Naive thymus-derived CD4-positive, alpha-beta T cell (primary cell): Measurements from ENCODE around the gene HYI. TPM values are rescaled to one million over a fixed set of nuclear protein-coding genes. Genes with fewer than 3 reads are reported as not detected.

ENCODE experiments used
- ATAC-seq: fragments of 150-1000 bp; cut with Tn5 transposase; 2 replicates; pipeline ENCODE4 v1.10.0; 2021; ENCODE audit warnings: mild to moderate bottlenecking, moderate library complexity
- CTCF ChIA-PET: fragments of 350-600 bp; sonication (Branson Sonifier 250); formaldehyde crosslinking; loops from one replicate; lab custom pipeline; 2021; ENCODE audit warnings: antibody characterized with exemption; lab: Charles Lee
- POLR2A ChIA-PET: fragments of 350-600 bp; sonication (Branson Sonifier 250); formaldehyde crosslinking; loops from one replicate; lab custom pipeline; 2021; ENCODE audit warnings: antibody characterized with exemption, inconsistent platforms; lab: Charles Lee
- DNase-seq, 9 donors: peaks; one replicate each; pipeline versions ENCODE4 v3.0.0 to v3.0.0-alpha.2; 2020 to 2022; ENCODE audit warnings: mixed read lengths in 1 of 9
- H3K27ac ChIP-seq: one replicate; pipeline ENCODE4 v1.7.0; 2013; ENCODE audit warnings: mild to moderate bottlenecking, low read depth, low read length, moderate library complexity
- H3K27me3 ChIP-seq, 2 donors: one replicate each; pipeline ENCODE4 v1.7.0; 2013; ENCODE audit warnings: low read length in 2 of 2, mild to moderate bottlenecking in 2 of 2, moderate library complexity in 2 of 2; ENCODE audit not compliant: control insufficient read depth in 2 of 2, insufficient read depth in 2 of 2
- H3K36me3 ChIP-seq, 3 experiments: 1 replicate in 2 of 3; 2 replicates in 1 of 3; pipeline ENCODE4 v1.7.0; 2013; ENCODE audit warnings: low read length in 3 of 3, mild to moderate bottlenecking in 3 of 3, moderate library complexity in 1 of 3; ENCODE audit not compliant: insufficient read depth in 3 of 3, control insufficient read depth in 2 of 3
- H3K4me1 ChIP-seq, 2 donors: one replicate each; pipeline ENCODE4 v1.7.0; 2013; ENCODE audit warnings: low read length in 2 of 2, mild to moderate bottlenecking in 2 of 2, moderate library complexity in 1 of 2; ENCODE audit not compliant: control insufficient read depth in 2 of 2, insufficient read depth in 2 of 2
- H3K4me3 ChIP-seq: 2 replicates; pipeline ENCODE4 v1.7.0; 2013; ENCODE audit warnings: mild to moderate bottlenecking, low read length
- H3K9me3 ChIP-seq, 3 experiments: 1 replicate in 2 of 3; 2 replicates in 1 of 3; pipeline ENCODE4 v1.7.0; 2013; ENCODE audit warnings: low read length in 3 of 3; ENCODE audit not compliant: control insufficient read depth in 2 of 3
- H3K27ac Mint-ChIP-seq, 9 donors: one replicate each; pipeline ENCODE4 v1.8.0; 2020 to 2022; ENCODE audit warnings: mixed read lengths in 9 of 9, mild to moderate bottlenecking in 8 of 9, moderate library complexity in 5 of 9, inconsistent platforms in 2 of 9
- H3K27me3 Mint-ChIP-seq, 5 donors: one replicate each; pipeline ENCODE4 v1.8.0; 2021 to 2022; ENCODE audit warnings: mixed read lengths in 5 of 5, mild to moderate bottlenecking in 1 of 5
- H3K36me3 Mint-ChIP-seq, 5 donors: one replicate each; pipeline ENCODE4 v1.8.0; 2020 to 2022; ENCODE audit warnings: mixed read lengths in 5 of 5, mild to moderate bottlenecking in 3 of 5, inconsistent platforms in 1 of 5
- H3K4me1 Mint-ChIP-seq, 7 donors: one replicate each; pipeline ENCODE4 v1.8.0; 2020 to 2022; ENCODE audit warnings: mixed read lengths in 7 of 7, mild to moderate bottlenecking in 3 of 7, inconsistent platforms in 1 of 7
- H3K4me3 Mint-ChIP-seq, 10 donors: one replicate each; pipeline ENCODE4 v1.8.0; 2020 to 2022; ENCODE audit warnings: mild to moderate bottlenecking in 10 of 10, mixed read lengths in 10 of 10, moderate library complexity in 6 of 10, inconsistent platforms in 2 of 10
- H3K9me3 Mint-ChIP-seq, 11 donors: one replicate each; pipeline ENCODE4 v1.8.0; 2020 to 2022; ENCODE audit warnings: mixed read lengths in 11 of 11, mild to moderate bottlenecking in 4 of 11, inconsistent platforms in 1 of 11, moderate library complexity in 1 of 11
- intact Hi-C, 2 donors: fragments of 100-400 bp; cut with micrococcal nuclease; formaldehyde crosslinking; loops; one replicate each; pipeline ENCODE4 v1.15.1; 2023
- polyA plus RNA-seq, 2 donors: library from polyadenylated mRNA; unstranded; fragments of 300-500 nt; fragmentation: Illumina TruSeq; gene quantifications; one replicate each; pipeline ENCODE4 v1.2.3, GENCODE V29; 2021
- total RNA-seq, 6 experiments: library from RNA in 5 of 6; stranded (reverse) in 5 of 6; gene quantifications; 1 replicate in 5 of 6; 2 replicates in 1 of 6; pipeline ENCODE4 v1.2.3 and lab custom pipeline; 2021 to 2026

Gene HYI
- total and polyA plus RNA-seq, 7 experiments from 2014 or later = 4.4 to 29.3 (median 22.3) TPM

DNA sequence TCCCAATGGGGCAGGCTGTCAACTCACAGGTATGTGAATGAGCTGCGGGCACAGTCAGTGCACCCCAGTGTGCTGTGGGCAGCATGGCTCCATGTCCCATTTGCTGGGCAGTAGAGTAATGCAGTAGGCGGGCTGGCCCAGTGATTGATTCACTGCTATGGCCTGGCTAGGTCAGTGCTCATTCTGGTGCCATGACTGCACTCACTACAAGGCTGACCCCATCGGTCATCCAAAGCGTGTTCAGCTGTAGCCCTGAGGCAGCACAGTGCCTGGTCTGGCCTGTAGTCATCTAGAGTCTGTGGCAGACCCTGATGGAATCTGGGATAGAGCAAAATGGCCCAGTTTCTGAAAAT is 7.4 kb downstream of the HYI start:
- Histone ChIP-seq H3K27ac (no peak overlapping the region), H3K4me3 (no peak overlapping the region), H3K27me3 (no peaks in the 10 kb centered on the region), H3K36me3 (peaks cover 7 to 96% (median 19%) of the 10 kb centered on the region in 3 experiments), H3K9me3 (no peaks in the 10 kb centered on the region), H3K4me1 (no peaks in the 10 kb centered on the region)
- CTCF ChIA-PET = interaction anchor here (1.3 kb wide), 1 partner anchor 219 kb away, joined by 3 read pairs; no protein-coding TSS in a partner anchor
- H3K9me3 Mint-ChIP-seq = peaks cover 0 to 1% (median 0%) of the 10 kb centered on the region in 11 donors
- peaks cover 4 to 55% (median 13%) of the 10 kb centered on the region in 5 donors for H3K36me3 Mint-ChIP-seq
- ATAC-seq (no peak), DNase-seq (no peak)
- peaks cover 0 to 8% (median 0%) of the 10 kb centered on the region in 7 donors for H3K4me1 Mint-ChIP-seq
- no peak overlapping the region for H3K4me3 Mint-ChIP-seq
- POLR2A ChIA-PET = no interaction called here
- intact Hi-C loops = no loop called here
- peak overlapping the region in 1 of 9 donors; percentile 28 for H3K27ac Mint-ChIP-seq
- H3K27me3 Mint-ChIP-seq = no peaks in the 10 kb centered on the region

DNA sequence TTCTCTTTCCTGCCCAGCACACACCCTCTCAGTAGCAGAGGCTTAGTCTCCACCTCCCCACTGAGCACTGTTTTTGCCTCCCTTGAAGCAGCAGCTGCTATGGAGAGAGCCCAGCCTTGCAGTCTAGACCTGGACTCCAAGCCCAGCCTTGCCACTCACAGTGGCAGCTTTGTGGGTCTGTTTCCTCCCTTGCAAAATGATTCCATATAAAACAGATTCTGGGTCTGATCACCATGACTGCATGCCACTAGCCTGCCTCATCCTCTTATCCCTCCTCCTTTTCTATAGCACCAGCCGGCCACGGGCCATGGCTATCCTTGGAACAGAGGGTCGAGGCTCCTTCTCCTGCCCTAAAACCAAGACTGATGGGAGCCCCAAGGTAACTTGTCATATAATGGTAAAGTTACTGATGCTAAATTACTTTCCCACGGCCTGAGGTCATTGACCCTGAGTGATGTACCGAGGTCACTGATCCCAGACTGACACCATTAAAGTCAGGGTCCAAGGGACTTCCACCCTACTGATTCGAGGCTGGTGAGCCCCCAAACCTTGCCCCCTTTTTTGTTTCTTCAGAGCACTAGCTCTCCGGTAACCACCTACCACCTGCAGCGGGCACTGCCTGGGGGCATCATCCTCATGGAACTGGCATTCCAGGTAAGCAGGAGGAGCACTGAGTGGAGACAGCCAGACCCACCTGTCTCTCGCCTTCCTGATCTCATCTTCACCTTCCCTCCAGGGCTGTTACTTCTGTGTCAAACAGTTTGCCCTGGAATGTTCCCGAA is 7.9 kb downstream of the HYI start:
- no peaks in the 10 kb centered on the region for H3K27me3 Mint-ChIP-seq
- no peak overlapping the region for H3K4me3 Mint-ChIP-seq
- ATAC-seq = no peak
- Histone ChIP-seq H3K4me3 (no peak overlapping the region), H3K27ac (no peak overlapping the region), H3K4me1 (no peaks in the 10 kb centered on the region), H3K27me3 (no peaks in the 10 kb centered on the region), H3K9me3 (no peaks in the 10 kb centered on the region), H3K36me3 (peaks cover 7 to 100% (median 23%) of the 10 kb centered on the region in 3 experiments)
- intact Hi-C loops = no loop called here
- peak overlapping the region in 5 of 9 donors; percentile 21 to 56 (median 38) for H3K27ac Mint-ChIP-seq
- peaks cover 0 to 8% (median 0%) of the 10 kb centered on the region in 7 donors for H3K4me1 Mint-ChIP-seq
- ChIA-PET POLR2A (interaction anchor here (1.7 kb wide), 1 partner anchor 9 kb away, joined by 11 read pairs; the partner anchor contains the start of gene HYI), CTCF (interaction anchor here (1.3 kb wide), 1 partner anchor 219 kb away, joined by 3 read pairs; no protein-coding TSS in a partner anchor)
- peaks cover 4 to 59% (median 13%) of the 10 kb centered on the region in 5 donors for H3K36me3 Mint-ChIP-seq
- H3K9me3 Mint-ChIP-seq = peaks cover 0 to 1% (median 0%) of the 10 kb centered on the region in 11 donors
- DNase-seq = no peak

DNA sequence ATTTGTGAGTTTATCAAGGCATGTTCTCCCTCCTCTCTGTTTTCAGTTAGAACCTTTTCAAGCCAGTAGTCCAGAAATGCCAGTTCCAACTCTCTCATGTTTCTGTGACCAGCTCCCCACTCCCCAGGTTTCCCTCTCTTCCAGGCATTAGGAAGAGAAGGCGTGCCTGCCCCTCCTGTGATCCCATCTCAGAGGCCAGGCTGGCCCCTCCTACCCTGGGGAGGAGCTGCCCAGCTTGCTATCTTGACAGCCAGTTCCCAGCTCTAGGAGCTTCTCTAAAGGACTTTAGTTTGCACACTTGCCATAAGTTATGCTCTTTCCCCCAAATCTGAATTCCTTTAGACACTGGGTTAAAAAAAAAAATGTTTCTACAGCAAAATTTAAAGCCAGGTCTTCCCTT is 8.9 kb downstream of the HYI start:
- H3K4me1 ChIP-seq = no peaks in the 10 kb centered on the region
- H3K9me3 ChIP-seq = no peaks in the 10 kb centered on the region
- peaks cover 4 to 67% (median 17%) of the 10 kb centered on the region in 5 donors for H3K36me3 Mint-ChIP-seq
- peaks cover 7 to 100% (median 24%) of the 10 kb centered on the region in 3 experiments for H3K36me3 ChIP-seq
- no peaks in the 10 kb centered on the region for H3K27me3 Mint-ChIP-seq
- POLR2A ChIA-PET = interaction anchor here (1.1 to 1.7 kb wide), 2 partner anchors 8 to 10 kb away, joined by 4 to 11 read pairs; partner anchors contain the start of gene HYI
- CTCF ChIA-PET = no interaction called here
- H3K4me3 Mint-ChIP-seq = no peak overlapping the region
- H3K27ac Mint-ChIP-seq = peak overlapping the region in 7 of 9 donors; percentile 6 to 81 (median 32)
- no peaks in the 10 kb centered on the region for H3K27me3 ChIP-seq
- ATAC-seq (no peak), DNase-seq (peak in 1 of 9 donors; percentile 2)
- H3K4me1 Mint-ChIP-seq = peaks cover 0 to 8% (median 0%) of the 10 kb centered on the region in 7 donors
- intact Hi-C loops = no loop called here
- peaks cover 0 to 1% (median 0%) of the 10 kb centered on the region in 11 donors for H3K9me3 Mint-ChIP-seq
- H3K4me3 ChIP-seq = no peak overlapping the region
- no peak overlapping the region for H3K27ac ChIP-seq

DNA sequence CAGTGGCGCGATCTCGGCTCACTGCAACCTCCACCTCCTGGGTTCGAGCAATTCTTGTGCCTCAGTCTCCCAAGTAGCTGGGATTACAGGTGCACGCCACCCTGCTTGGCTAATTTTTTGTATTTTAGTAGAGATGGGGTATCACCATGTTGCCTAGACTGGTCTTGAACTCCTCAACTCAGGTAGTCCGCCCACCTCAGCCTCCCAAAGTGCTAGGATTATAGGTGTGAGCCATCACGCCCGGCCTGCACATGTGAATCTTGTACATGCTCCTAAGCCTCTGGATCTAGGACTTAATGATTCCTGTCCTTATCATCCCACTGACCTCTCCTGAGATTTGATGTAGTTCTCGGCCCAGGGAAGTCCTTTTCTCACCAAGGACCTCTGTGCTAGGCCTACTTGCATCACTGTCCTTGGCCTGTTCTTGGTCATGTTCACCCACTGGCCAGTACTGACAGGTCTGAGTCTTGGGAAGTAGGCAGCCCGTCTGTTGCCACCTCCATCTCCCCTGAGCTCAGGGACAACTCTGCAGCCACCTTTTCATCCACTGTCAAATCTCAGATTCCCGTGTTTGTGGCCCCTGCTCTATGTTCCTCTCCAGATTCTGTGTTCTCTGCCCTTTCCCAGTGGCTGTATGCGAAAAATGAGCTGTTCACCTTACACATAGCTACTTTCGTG is 9.4 kb downstream of the HYI start:
- no peaks in the 10 kb centered on the region for H3K27me3 Mint-ChIP-seq
- H3K4me3 Mint-ChIP-seq = no peak overlapping the region
- Histone ChIP-seq H3K36me3 (peaks cover 7 to 100% (median 24%) of the 10 kb centered on the region in 3 experiments), H3K9me3 (no peaks in the 10 kb centered on the region), H3K4me1 (no peaks in the 10 kb centered on the region), H3K4me3 (no peak overlapping the region), H3K27ac (no peak overlapping the region), H3K27me3 (no peaks in the 10 kb centered on the region)
- CTCF ChIA-PET = no interaction called here
- H3K27ac Mint-ChIP-seq = peak overlapping the region in 4 of 9 donors; percentile 6 to 73 (median 42)
- peaks cover 0 to 1% (median 0%) of the 10 kb centered on the region in 11 donors for H3K9me3 Mint-ChIP-seq
- POLR2A ChIA-PET = interaction anchor here (1.1 to 1.7 kb wide), 3 partner anchors 9 to 10 kb away, joined by 4 to 11 read pairs (median 5); partner anchors contain the start of gene HYI
- DNase-seq = no peak
- ATAC-seq = no peak
- peaks cover 0 to 8% (median 0%) of the 10 kb centered on the region in 7 donors for H3K4me1 Mint-ChIP-seq
- intact Hi-C loops = no loop called here
- peaks cover 4 to 71% (median 17%) of the 10 kb centered on the region in 5 donors for H3K36me3 Mint-ChIP-seq

DNA sequence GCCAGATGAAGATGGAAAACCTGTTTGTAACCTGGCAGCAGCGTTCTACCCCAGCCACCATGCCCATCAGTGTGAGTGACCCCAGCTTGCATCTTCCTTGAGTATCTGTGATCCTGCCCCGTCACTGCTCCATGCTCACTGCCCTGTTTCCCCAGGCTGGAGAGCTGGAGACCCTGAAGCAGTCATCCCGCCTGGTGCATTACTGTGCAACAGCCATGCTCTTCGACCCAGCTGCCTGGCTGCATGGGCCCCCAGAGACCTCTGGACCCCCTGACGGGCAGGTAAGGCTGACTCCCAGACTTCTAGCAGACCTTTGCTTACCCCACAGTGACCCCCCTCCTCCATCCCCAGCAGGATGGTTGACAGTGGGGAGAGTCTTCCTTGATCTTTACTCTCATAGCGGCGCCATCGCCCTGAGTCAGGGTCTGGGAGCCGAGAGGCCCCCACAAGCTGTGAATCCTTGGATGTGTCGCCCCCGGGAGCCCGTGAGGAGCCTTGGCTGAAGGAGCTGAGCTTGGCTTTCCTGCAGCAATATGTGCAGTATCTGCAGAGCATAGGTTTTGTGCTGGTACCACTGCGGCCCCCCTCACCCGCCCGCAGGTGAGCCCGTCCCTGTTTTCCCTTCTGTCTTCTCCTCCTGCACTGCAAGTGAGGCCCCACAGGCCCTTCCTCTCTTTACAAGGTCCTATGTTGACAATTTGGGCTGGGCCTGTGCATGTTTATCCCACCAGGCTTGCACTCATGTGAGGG is 10.4 kb downstream of the HYI start:
- Mint-ChIP-seq H3K36me3 (peaks cover 4 to 72% (median 22%) of the 10 kb centered on the region in 5 donors), H3K27ac (peak overlapping the region in 2 of 9 donors; percentile 28 to 51), H3K4me3 (no peak overlapping the region), H3K27me3 (no peaks in the 10 kb centered on the region), H3K4me1 (peaks cover 0 to 8% (median 0%) of the 10 kb centered on the region in 7 donors), H3K9me3 (peaks cover 0 to 1% (median 0%) of the 10 kb centered on the region in 11 donors)
- no peaks in the 10 kb centered on the region for H3K27me3 ChIP-seq
- ATAC-seq = no peak
- no peak overlapping the region for H3K27ac ChIP-seq
- H3K9me3 ChIP-seq = no peaks in the 10 kb centered on the region
- DNase-seq = peak in 1 of 9 donors; percentile 2
- ChIA-PET CTCF (no interaction called here), POLR2A (interaction anchor here (1.6 kb wide), 1 partner anchor 11 kb away, joined by 5 read pairs; the partner anchor contains the start of gene HYI)
- no peaks in the 10 kb centered on the region for H3K4me1 ChIP-seq
- no peak overlapping the region for H3K4me3 ChIP-seq
- intact Hi-C loops = no loop called here
- H3K36me3 ChIP-seq = peaks cover 7 to 100% (median 24%) of the 10 kb centered on the region in 3 experiments

DNA sequence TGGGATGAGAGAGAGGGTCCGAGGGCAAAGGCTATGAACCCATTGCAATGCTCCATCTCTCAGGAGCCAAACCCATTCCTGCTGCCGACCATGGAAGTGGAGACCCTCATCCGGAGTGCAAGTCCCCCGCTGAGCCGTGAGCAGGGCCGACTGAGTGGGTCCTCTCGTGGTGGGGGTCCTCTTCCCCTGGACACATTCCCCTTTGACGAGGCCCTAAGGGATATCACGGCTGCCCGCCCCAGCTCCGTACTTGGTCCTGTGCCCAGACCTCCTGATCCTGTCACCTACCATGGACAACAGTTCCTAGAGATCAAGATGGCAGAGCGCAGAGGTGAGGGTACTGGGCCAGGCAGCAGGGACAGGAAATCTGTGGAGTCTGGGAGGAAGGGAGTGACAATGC is 11.0 kb downstream of the HYI start:
- H3K36me3 ChIP-seq = peaks cover 7 to 99% (median 24%) of the 10 kb centered on the region in 3 experiments
- peaks cover 0 to 8% (median 0%) of the 10 kb centered on the region in 7 donors for H3K4me1 Mint-ChIP-seq
- H3K27me3 ChIP-seq = no peaks in the 10 kb centered on the region

More for the DNA sequence above, 11.0 kb downstream of the HYI start:
- no peaks in the 10 kb centered on the region for H3K27me3 Mint-ChIP-seq
- H3K9me3 Mint-ChIP-seq = peaks cover 0 to 1% (median 0%) of the 10 kb centered on the region in 11 donors
- peaks cover 4 to 75% (median 22%) of the 10 kb centered on the region in 5 donors for H3K36me3 Mint-ChIP-seq
- H3K4me3 Mint-ChIP-seq = no peak overlapping the region
- ChIA-PET POLR2A (interaction anchor here (1.6 kb wide), 1 partner anchor 11 kb away, joined by 5 read pairs; the partner anchor contains the start of gene HYI), CTCF (no interaction called here)
- DNase-seq = peak in 1 of 9 donors; percentile 2
- intact Hi-C loops = no loop called here
- Histone ChIP-seq H3K27ac (no peak overlapping the region), H3K4me1 (no peaks in the 10 kb centered on the region), H3K4me3 (no peak overlapping the region), H3K9me3 (no peaks in the 10 kb centered on the region)
- no peak for ATAC-seq
- H3K27ac Mint-ChIP-seq = peak overlapping the region in 1 of 9 donors; percentile 28
